Stimulated activated CD8-positive, alpha-beta memory T cell treated with anti-CD3 and anti-CD28 coated beads, Interleukin-12 subunit alpha, Interleukin-12 subunit beta, amount 100 ng/mL, for 1 hour (primary cell): ENCODE measurements around the gene PADI1.

Experiments
- DNase-seq: peaks from one replicate; pipeline ENCODE4 v3.0.0-alpha.2; 2020; ENCODE audit warnings: low read depth

PADI1 gene

GRCh38 chr1:17196496-17197185, 8.3 kb upstream of the PADI1 start:
- DNase-seq: no peak

GRCh38 chr1:17197696-17198095, 7.2 kb upstream of the PADI1 start:
- DNase-seq: no peak

GRCh38 chr1:17198476-17199258, 6.3 kb upstream of the PADI1 start:
- no peak for DNase-seq

- DNase-seq: no peak
Measured at GRCh38 chr1:17199267-17200044, 5.5 kb upstream of the PADI1 start.

- no peak for DNase-seq
Measured at GRCh38 chr1:17200246-17200645, 4.7 kb upstream of the PADI1 start.

- no peak for DNase-seq
Measured at GRCh38 chr1:17200756-17201155, 4.2 kb upstream of the PADI1 start.

- no peak for DNase-seq
Measured at GRCh38 chr1:17201201-17202021, 3.5 kb upstream of the PADI1 start.

- DNase-seq: no peak
Measured at GRCh38 chr1:17205652-17206051, 724 bp downstream of the PADI1 start.

GRCh38 chr1:17206196-17206595, 1.3 kb downstream of the PADI1 start:
- no peak for DNase-seq

GRCh38 chr1:17207046-17207445, 2.1 kb downstream of the PADI1 start:
- DNase-seq: no peak

GRCh38 chr1:17207540-17207939, 2.6 kb downstream of the PADI1 start:
- DNase-seq: no peak

GRCh38 chr1:17207966-17208418, 3.1 kb downstream of the PADI1 start:
- peak; percentile 10 for DNase-seq

- no peak for DNase-seq
Measured at GRCh38 chr1:17208546-17208945, 3.6 kb downstream of the PADI1 start.

- no peak for DNase-seq
Measured at GRCh38 chr1:17209430-17209829, 4.5 kb downstream of the PADI1 start.

- no peak for DNase-seq
Measured at GRCh38 chr1:17210176-17210575, 5.2 kb downstream of the PADI1 start.

GRCh38 chr1:17211377-17211776, 6.4 kb downstream of the PADI1 start:
- DNase-seq: no peak

- no peak for DNase-seq
Measured at GRCh38 chr1:17212009-17212408, 7.1 kb downstream of the PADI1 start.

- DNase-seq: peak; percentile 39
Measured at GRCh38 chr1:17212487-17213121, 7.7 kb downstream of the PADI1 start.

GRCh38 chr1:17213148-17213781, 8.3 kb downstream of the PADI1 start:
- DNase-seq: no peak

GRCh38 chr1:17213782-17214148, 8.8 kb downstream of the PADI1 start:
- no peak for DNase-seq
